ENCODE data around the gene OR4A16. TPM values are rescaled to one million over a fixed set of nuclear protein-coding genes. Genes with fewer than 3 reads are reported as not detected.

Gene OR4A16
- not detected for total RNA-seq

GRCh38 chr11:55342901-55343300 is at the start of gene OR4A16:
Gene OR4A16, plus strand, starts transcription at chr11:55343201. Its CDS starts 0 bp downstream, at chr11:55343201.
- Histone ChIP-seq H3K9ac (ENCODE audit: low read depth in 2 of 2, low read length in 2 of 2) (no peak within 1 kb of the TSS), H3K27ac (no peak within 1 kb of the TSS), H3K27me3 (no peaks in the 10 kb centered on the region), H3K4me3 (no peak within 1 kb of the TSS), H3K4me1 (no peaks in the 10 kb centered on the region), H3K9me3 (no peaks in the 10 kb centered on the region), H3K36me3 (no peaks in the 10 kb centered on the region)
- intact Hi-C loops (cut with DNase I), result no loop called here
- no peak for TF ChIP-seq CTCF (IDR thresholded peaks at IDR 0.05)
- DNase-seq, result no peak

GRCh38 chr11:55324500-55324899 is 18.5 kb upstream of the OR4A16 start:
- Histone ChIP-seq H3K9ac (ENCODE audit: low read depth in 2 of 2, low read length in 2 of 2) (no peak overlapping the region), H3K9me3 (no peaks in the 10 kb centered on the region), H3K4me1 (no peaks in the 10 kb centered on the region), H3K4me3 (no peak overlapping the region), H3K36me3 (no peaks in the 10 kb centered on the region), H3K27ac (no peak overlapping the region), H3K27me3 (no peaks in the 10 kb centered on the region)
- no peak for DNase-seq
- intact Hi-C loops (cut with DNase I), result no loop called here
- no peak for TF ChIP-seq CTCF (IDR thresholded peaks at IDR 0.05)

- no peak overlapping the region for H3K27ac ChIP-seq
- H3K27me3 ChIP-seq, result no peaks in the 10 kb centered on the region
- H3K9ac ChIP-seq (ENCODE audit: low read depth in 2 of 2, low read length in 2 of 2), result no peak overlapping the region
- DNase-seq, result no peak
- no peaks in the 10 kb centered on the region for H3K36me3 ChIP-seq
- intact Hi-C loops (cut with DNase I), result no loop called here
- no peaks in the 10 kb centered on the region for H3K9me3 ChIP-seq
- H3K4me1 ChIP-seq, result no peaks in the 10 kb centered on the region
- no peak for TF ChIP-seq CTCF (IDR thresholded peaks at IDR 0.05)
- no peak overlapping the region for H3K4me3 ChIP-seq
These were observed 2.3 kb downstream of the OR4A16 start for GRCh38 chr11:55345306-55345705.

GRCh38 chr11:55349032-55349431 is 6.0 kb downstream of the OR4A16 start:
- no peak overlapping the region for H3K9ac ChIP-seq (ENCODE audit: low read depth in 2 of 2, low read length in 2 of 2)
- no peaks in the 10 kb centered on the region for H3K36me3 ChIP-seq
- no peak for DNase-seq
- no peaks in the 10 kb centered on the region for H3K4me1 ChIP-seq
- no peaks in the 10 kb centered on the region for H3K27me3 ChIP-seq
- H3K27ac ChIP-seq, result no peak overlapping the region
- H3K4me3 ChIP-seq, result no peak overlapping the region
- intact Hi-C loops (cut with DNase I), result no loop called here
- H3K9me3 ChIP-seq, result no peaks in the 10 kb centered on the region
- TF ChIP-seq CTCF (IDR thresholded peaks at IDR 0.05), result no peak

- DNase-seq, result no peak
- Histone ChIP-seq H3K27me3 (no peaks in the 10 kb centered on the region), H3K9ac (ENCODE audit: low read depth in 2 of 2, low read length in 2 of 2) (no peak overlapping the region), H3K4me3 (no peak overlapping the region), H3K4me1 (no peaks in the 10 kb centered on the region), H3K27ac (no peak overlapping the region), H3K36me3 (no peaks in the 10 kb centered on the region), H3K9me3 (no peaks in the 10 kb centered on the region)
- intact Hi-C loops (cut with DNase I), result no loop called here
- no peak for TF ChIP-seq CTCF (IDR thresholded peaks at IDR 0.05)
These were observed 14.7 kb downstream of the OR4A16 start for GRCh38 chr11:55357560-55358184.
